OCI-LY1 (cell line): Measurements from ENCODE around the gene SLAMF8.

Experiments used
- H2AFZ ChIP-seq: fragments of 200-600 bp; sonication (generic), shearing (Covaris generic); 2 replicates; pipeline ENCODE4 v1.6.0; 2014; ENCODE audit warnings: antibody characterized with exemption, mild to moderate bottlenecking, low read length
- H3F3A ChIP-seq: fragments of 200-600 bp; sonication (generic), shearing (Covaris generic); 2 replicates; pipeline ENCODE4 v1.6.0; 2014; ENCODE audit warnings: mild to moderate bottlenecking, antibody characterized with exemption, low read length, moderate library complexity; ENCODE audit not compliant: insufficient read depth
- H3K27ac ChIP-seq: fragments of 200-600 bp; sonication (generic); 2 replicates; pipeline ENCODE4 v1.5.1; 2014; ENCODE audit warnings: low read length, mixed run types, mild to moderate bottlenecking, low read depth; ENCODE audit not compliant: poor library complexity, severe bottlenecking
- H3K27me3 ChIP-seq: fragments of 200-600 bp; sonication (generic); 2 replicates; pipeline ENCODE4 v1.6.0; 2014; ENCODE audit warnings: antibody characterized with exemption, mild to moderate bottlenecking, low read length, moderate library complexity; ENCODE audit not compliant: insufficient read depth
- H3K36me3 ChIP-seq: fragments of 200-600 bp; sonication (generic); 2 replicates; pipeline ENCODE4 v1.6.1; 2014; ENCODE audit warnings: mild to moderate bottlenecking, antibody characterized with exemption, low read length, moderate library complexity, mixed read lengths; ENCODE audit not compliant: insufficient read depth
- H3K4me1 ChIP-seq: fragments of 200-600 bp; sonication (generic); 2 replicates; pipeline ENCODE4 v1.5.1; 2014; ENCODE audit warnings: mild to moderate bottlenecking, low read length, moderate library complexity; ENCODE audit not compliant: insufficient read depth, severe bottlenecking
- H3K4me2 ChIP-seq: fragments of 200-600 bp; sonication (generic), shearing (Covaris generic); 2 replicates; pipeline ENCODE4 v1.6.1; 2014; ENCODE audit warnings: low read length
- H3K4me3 ChIP-seq: fragments of 200-600 bp; sonication (generic); 2 replicates; pipeline ENCODE4 v1.5.1; 2014; ENCODE audit warnings: low read length, low read depth, mild to moderate bottlenecking, mixed read lengths; ENCODE audit not compliant: poor library complexity, severe bottlenecking
- H3K79me2 ChIP-seq: fragments of 200-600 bp; shearing (Covaris generic); 2 replicates; pipeline ENCODE4 v1.6.1; 2016; ENCODE audit warnings: mixed run types, low read length, mixed read lengths; ENCODE audit not compliant: insufficient read depth
- H3K9ac ChIP-seq: fragments of 200-600 bp; sonication (generic), shearing (Covaris generic); 2 replicates; pipeline ENCODE4 v1.6.1; 2014; ENCODE audit warnings: mild to moderate bottlenecking, low read length, mixed read lengths
- H3K9me2 ChIP-seq: fragments of 200-600 bp; sonication (generic), shearing (Covaris generic); 2 replicates; pipeline ENCODE4 v1.6.1; 2014; ENCODE audit warnings: low read depth, mild to moderate bottlenecking, low read length, mixed read lengths
- H3K9me3 ChIP-seq: fragments of 200-600 bp; shearing (Covaris generic); 2 replicates; pipeline ENCODE4 v1.6.1; 2014; ENCODE audit warnings: low read length, mixed read lengths
- H4K20me1 ChIP-seq: fragments of 200-600 bp; sonication (generic), shearing (Covaris generic); 2 replicates; pipeline ENCODE4 v1.6.0; 2016; ENCODE audit warnings: mild to moderate bottlenecking, low read length; ENCODE audit not compliant: insufficient read depth
- CTCF ChIP-seq: fragments of 200-600 bp; sonication (generic), shearing (Covaris generic); IDR thresholded peaks from 2 replicates; pipeline ENCODE4 v1.5.1; 2017; ENCODE audit warnings: mild to moderate bottlenecking, antibody characterized with exemption, low read length, moderate library complexity, mixed read lengths
- EZH2 ChIP-seq: fragments of 200-600 bp; sonication (generic), shearing (Covaris generic); IDR thresholded peaks from 2 replicates; pipeline ENCODE4 v1.8.0; 2017; ENCODE audit warnings: borderline replicate concordance, mixed run types, mild to moderate bottlenecking, antibody characterized with exemption, low read length, moderate library complexity, mixed read lengths

The SLAMF8 gene

GRCh38 chr1:159841749-159842148, 15.1 kb downstream of the SLAMF8 start:
- no peaks in the 10 kb centered on the region for H3K4me1 ChIP-seq
- H3K9ac ChIP-seq = no peak overlapping the region
- H3K27me3 ChIP-seq = 0 out of 2 replicates have a peak, but pooled peaks cover 6% of the 10 kb centered on the region
- no peaks in the 10 kb centered on the region for H3K9me3 ChIP-seq
- no peaks in the 10 kb centered on the region for H3F3A ChIP-seq
- H3K4me2 ChIP-seq = no peak overlapping the region
- H3K4me3 ChIP-seq = no peak overlapping the region
- no peaks in the 10 kb centered on the region for H3K36me3 ChIP-seq
- TF ChIP-seq EZH2 (no peak), CTCF (no peak)
- no peak overlapping the region for H3K27ac ChIP-seq
- H4K20me1 ChIP-seq = no peaks in the 10 kb centered on the region
- H3K79me2 ChIP-seq = no peaks in the 10 kb centered on the region
- H2AFZ ChIP-seq = no peak overlapping the region
- no peaks in the 10 kb centered on the region for H3K9me2 ChIP-seq

- Histone ChIP-seq H4K20me1 (no peaks in the 10 kb centered on the region), H2AFZ (no peak overlapping the region), H3K4me2 (no peak overlapping the region), H3K4me3 (no peak overlapping the region), H3K79me2 (no peaks in the 10 kb centered on the region), H3F3A (no peaks in the 10 kb centered on the region), H3K36me3 (no peaks in the 10 kb centered on the region), H3K9me2 (no peaks in the 10 kb centered on the region), H3K9ac (no peak overlapping the region), H3K9me3 (no peaks in the 10 kb centered on the region), H3K27me3 (0 out of 2 replicates have a peak, but pooled peaks cover 6% of the 10 kb centered on the region), H3K4me1 (no peaks in the 10 kb centered on the region), H3K27ac (no peak overlapping the region)
- TF ChIP-seq CTCF (no peak), EZH2 (no peak)
Observed at GRCh38 chr1:159843459-159843858, 16.8 kb downstream of the SLAMF8 start.

GRCh38 chr1:159845751-159846629, 19.3 kb downstream of the SLAMF8 start:
- no peak overlapping the region for H3K9ac ChIP-seq
- no peaks in the 10 kb centered on the region for H3K9me2 ChIP-seq
- no peaks in the 10 kb centered on the region for H4K20me1 ChIP-seq
- no peaks in the 10 kb centered on the region for H3K4me1 ChIP-seq
- H3K9me3 ChIP-seq = no peaks in the 10 kb centered on the region
- H3K27me3 ChIP-seq = 0 out of 2 replicates have a peak, but pooled peaks cover 5% of the 10 kb centered on the region
- no peak overlapping the region for H3K27ac ChIP-seq
- no peaks in the 10 kb centered on the region for H3K36me3 ChIP-seq
- H3F3A ChIP-seq = no peaks in the 10 kb centered on the region
- H3K4me2 ChIP-seq = no peak overlapping the region
- H2AFZ ChIP-seq = no peak overlapping the region
- no peak for TF ChIP-seq EZH2
- no peak for TF ChIP-seq CTCF
- H3K79me2 ChIP-seq = no peaks in the 10 kb centered on the region
- no peak overlapping the region for H3K4me3 ChIP-seq
